ENCODE data around the gene MAN1C1. TPM values are rescaled to one million over a fixed set of nuclear protein-coding genes. Genes with fewer than 3 reads are reported as not detected.

Gene MAN1C1
- total RNA-seq, 1 experiment from 2014 or later, result 9.3 TPM

- no peak for DNase-seq
- H3K56ac ChIP-seq (ENCODE audit: insufficient read length, low read depth, low read length), result no peak overlapping the region
- no peak overlapping the region for H3T11ph ChIP-seq (ENCODE audit: low read length)
- Mint-ChIP-seq H3K9me3 (no peaks in the 10 kb centered on the region), H3K27me3 (ENCODE audit: low read depth) (peaks cover 23% of the 10 kb centered on the region), H3K27ac (no peak overlapping the region), H3K36me3 (ENCODE audit: insufficient read depth in 1 of 3, low read depth in 3 of 3) (peaks cover 0 to 2% (median 0%) of the 10 kb centered on the region in 3 experiments; a peak in 1 of 7 replicates), H3K4me3 (no peak overlapping the region; a peak in 1 of 5 replicates), H3K4me1 (peaks cover 33 to 34% of the 10 kb centered on the region in 2 experiments)
- no peak overlapping the region for H2AK5ac ChIP-seq (ENCODE audit: insufficient read length, low read length)
- no peak overlapping the region for H3K9ac ChIP-seq (ENCODE audit: extremely low read depth, insufficient read length, low read length)
- H3K4me1 ChIP-seq (ENCODE audit: insufficient read depth, low read length), result no peaks in the 10 kb centered on the region
- H2BK120ac ChIP-seq (ENCODE audit: low read depth, low read length, poor library complexity, severe bottlenecking), result no peak overlapping the region
- TF ChIP-seq CTCF (conservative IDR thresholded peaks at IDR 0.05), result no peak
- H3K14ac ChIP-seq (ENCODE audit: insufficient read depth, low read length), result no peak overlapping the region
- H4K20me1 ChIP-seq (ENCODE audit: control insufficient read depth, insufficient read depth, insufficient read length), result no peaks in the 10 kb centered on the region
- no CpG with 5 or more reads among the region's 4 CpGs for WGBS (ENCODE audit: extremely low coverage, insufficient read length, low lambda C conversion rate)
- H3K23ac ChIP-seq (ENCODE audit: insufficient read length, low read depth, low read length), result no peak overlapping the region
- no peaks in the 10 kb centered on the region for H3K79me1 ChIP-seq (ENCODE audit: insufficient read depth, low read depth, low read length, poor library complexity, severe bottlenecking)
- no peak overlapping the region for H3K4me2 ChIP-seq (ENCODE audit: insufficient read depth, insufficient read length, low read length)
- H2BK5ac ChIP-seq (ENCODE audit: insufficient read length, low read length), result no peak overlapping the region
- H3K79me2 ChIP-seq (ENCODE audit: insufficient read depth, low read length), result no peaks in the 10 kb centered on the region
- H2AFZ ChIP-seq (ENCODE audit: low read length), result no peak overlapping the region
- no peaks in the 10 kb centered on the region for H3K9me3 ChIP-seq (ENCODE audit: control insufficient read depth, low read depth, low read length)
- H4K91ac ChIP-seq (ENCODE audit: insufficient read length, low read depth, low read length), result no peak overlapping the region
- H4K5ac ChIP-seq (ENCODE audit: insufficient read length, low read depth, low read length), result no peak overlapping the region
- no peaks in the 10 kb centered on the region; the same call in 1 of the 2 replicates for H3K27me3 ChIP-seq (ENCODE audit: insufficient read depth, low read length)
- H2BK12ac ChIP-seq (ENCODE audit: insufficient read length, low read depth, low read length), result no peak overlapping the region
- H3K27ac ChIP-seq (ENCODE audit: insufficient read length, low read depth, low read length), result no peak overlapping the region
- no peak overlapping the region for H3K18ac ChIP-seq (ENCODE audit: insufficient read length, low read depth, low read length)
- H4K8ac ChIP-seq (replicated peaks; ENCODE audit: insufficient read length, low read depth, low read length), result no peak overlapping the region
- peaks cover 16% of the 10 kb centered on the region for H3K23me2 ChIP-seq (ENCODE audit: insufficient read length, low read depth, low read length, poor library complexity, severe bottlenecking)
- no peak overlapping the region for H2BK15ac ChIP-seq (ENCODE audit: low read depth, low read length)
- no peak overlapping the region for H2BK20ac ChIP-seq (ENCODE audit: low read depth, low read length, poor library complexity, severe bottlenecking)
- no peak overlapping the region for H3K4ac ChIP-seq (ENCODE audit: low read depth, low read length)
Measured at GRCh38 chr1:25620211-25620610, 3.6 kb downstream of the MAN1C1 start.
